ENCODE results near the gene ZNF43. TPM values are rescaled to one million over a fixed set of nuclear protein-coding genes. Genes with fewer than 3 reads are reported as not detected.

The ZNF43 gene
- polyA plus RNA-seq, 3 donors: 1.1 to 3.0 (median 3.0) TPM

- Histone ChIP-seq H3K27me3 (ENCODE audit: control insufficient read depth in 2 of 2, insufficient read depth in 2 of 2, low read length in 2 of 2) (no peaks in the 10 kb centered on the region), H3K36me3 (replicated peaks in 1 of 2; ENCODE audit: control insufficient read depth in 1 of 2, insufficient read depth in 2 of 2, low read length in 2 of 2) (no peaks in the 10 kb centered on the region), H3K27ac (ENCODE audit: low read depth in 1 of 2, low read length in 2 of 2) (no peak overlapping the region), H3K79me2 (ENCODE audit: insufficient read depth, low read length) (no peaks in the 10 kb centered on the region), H3K9ac (ENCODE audit: insufficient read depth, low read length, poor library complexity, severe bottlenecking) (no peak overlapping the region), H2AFZ (ENCODE audit: insufficient read depth, low read depth, low read length, poor library complexity, severe bottlenecking) (no peak overlapping the region), H3K4me3 (replicated peaks in 1 of 3; ENCODE audit: low read depth in 2 of 3, low read length in 3 of 3) (no peak overlapping the region), H4K20me1 (ENCODE audit: insufficient read depth, low read length) (no peaks in the 10 kb centered on the region), H3K9me3 (replicated peaks in 1 of 2; ENCODE audit: control insufficient read depth in 1 of 2, insufficient read depth in 1 of 2, low read length in 2 of 2) (peaks cover 49 to 55% of the 10 kb centered on the region in 2 donors), H3K4me2 (replicated peaks; ENCODE audit: extremely low read depth, low read length, poor library complexity, severe bottlenecking) (no peak overlapping the region), H3K4me1 (ENCODE audit: control insufficient read depth in 1 of 2, insufficient read depth in 2 of 2, low read length in 2 of 2) (peaks cover 5% of the 10 kb centered on the region in 2 donors)
- WGBS (ENCODE audit: insufficient coverage): 61% methylated on average over 9 of the region's 9 CpGs
- peaks cover 9 to 46% (median 40%) of the 10 kb centered on the region in 7 donors for H3K9me3 Mint-ChIP-seq
- no peak for TF ChIP-seq CTCF (IDR thresholded peaks at IDR 0.05)
- no peak overlapping the region for H3K4me3 Mint-ChIP-seq
- DNase-seq: no peak
- H3K27me3 Mint-ChIP-seq (ENCODE audit: low read depth in 3 of 3): peaks cover 1 to 4% (median 2%) of the 10 kb centered on the region in 3 donors
- intact Hi-C loops (cut with micrococcal nuclease): loop anchor here in 1 of 2 donors (10.0 kb wide), 1 partner anchor 832 kb away; the partner anchor contains the start of gene ZNF430
- peaks cover 5% of the 10 kb centered on the region for H3K4me1 Mint-ChIP-seq
- no peaks in the 10 kb centered on the region for H3K36me3 Mint-ChIP-seq
- no peak overlapping the region for H3K27ac Mint-ChIP-seq
These were observed 21.0 kb upstream of the ZNF43 start for GRCh38 chr19:21856773-21857514.

GRCh38 chr19:21851596-21852345 lies 15.8 kb upstream of the ZNF43 start:
- H3K27ac Mint-ChIP-seq: peak overlapping the region; percentile 80 to 91 (median 85)
- peaks cover 9 to 26% of the 10 kb centered on the region in 2 donors for H3K9me3 ChIP-seq (replicated peaks in 1 of 2; ENCODE audit: control insufficient read depth in 1 of 2, insufficient read depth in 1 of 2, low read length in 2 of 2)
- peaks cover 11% of the 10 kb centered on the region for H3K4me1 Mint-ChIP-seq
- no peak for TF ChIP-seq CTCF (IDR thresholded peaks at IDR 0.05)
- H3K4me3 ChIP-seq (replicated peaks in 1 of 3; ENCODE audit: low read depth in 2 of 3, low read length in 3 of 3): peak overlapping the region; percentile 80 to 99 (median 88)
- H2AFZ ChIP-seq (ENCODE audit: insufficient read depth, low read depth, low read length, poor library complexity, severe bottlenecking): peak overlapping the region; percentile 98
- intact Hi-C loops (cut with micrococcal nuclease): loop anchor here in 1 of 2 donors (5.0 to 10.0 kb wide), 2 partner anchors 84 to 827 kb away; partner anchors contain the start of genes ZNF100 and ZNF430
- H3K36me3 ChIP-seq (replicated peaks in 1 of 2; ENCODE audit: control insufficient read depth in 1 of 2, insufficient read depth in 2 of 2, low read length in 2 of 2): peaks cover 0 to 7% of the 10 kb centered on the region in 2 donors
- no peaks in the 10 kb centered on the region for H3K27me3 ChIP-seq (ENCODE audit: control insufficient read depth in 2 of 2, insufficient read depth in 2 of 2, low read length in 2 of 2)
- H3K4me1 ChIP-seq (ENCODE audit: control insufficient read depth in 1 of 2, insufficient read depth in 2 of 2, low read length in 2 of 2): peaks cover 5 to 15% of the 10 kb centered on the region in 2 donors
- H3K27me3 Mint-ChIP-seq (ENCODE audit: low read depth in 3 of 3): peaks cover 0 to 2% (median 0%) of the 10 kb centered on the region in 3 donors
- H3K4me3 Mint-ChIP-seq: peak overlapping the region; percentile 96 to 98
- peak overlapping the region; percentile 73 to 89 for H3K27ac ChIP-seq (ENCODE audit: low read depth in 1 of 2, low read length in 2 of 2)
- peaks cover 14% of the 10 kb centered on the region for H3K79me2 ChIP-seq (ENCODE audit: insufficient read depth, low read length)
- WGBS (ENCODE audit: insufficient coverage): under 1% methylated on average over 44 of the region's 44 CpGs
- peaks cover 4 to 40% (median 35%) of the 10 kb centered on the region in 7 donors for H3K9me3 Mint-ChIP-seq
- DNase-seq: peak; percentile 81 to 88 (median 82)
- H3K36me3 Mint-ChIP-seq: peaks cover 3 to 24% of the 10 kb centered on the region in 2 donors
- peak overlapping the region; percentile 87 for H3K9ac ChIP-seq (ENCODE audit: insufficient read depth, low read length, poor library complexity, severe bottlenecking)
- H4K20me1 ChIP-seq (ENCODE audit: insufficient read depth, low read length): no peaks in the 10 kb centered on the region
- peak overlapping the region; percentile 84 for H3K4me2 ChIP-seq (replicated peaks; ENCODE audit: extremely low read depth, low read length, poor library complexity, severe bottlenecking)

Data from CD14-positive monocyte (primary cell).